NCI-H2029 (cell line): ENCODE data around the gene BRD7.

ENCODE experiments used
- DNase-seq: peaks from one replicate; lab custom pipeline; 2025; lab: John Stamatoyannopoulos, UW

The BRD7 gene

GRCh38 chr16:50272687-50273381 lies 96.0 kb downstream of the BRD7 start:
- DNase-seq: no peak

DNA sequence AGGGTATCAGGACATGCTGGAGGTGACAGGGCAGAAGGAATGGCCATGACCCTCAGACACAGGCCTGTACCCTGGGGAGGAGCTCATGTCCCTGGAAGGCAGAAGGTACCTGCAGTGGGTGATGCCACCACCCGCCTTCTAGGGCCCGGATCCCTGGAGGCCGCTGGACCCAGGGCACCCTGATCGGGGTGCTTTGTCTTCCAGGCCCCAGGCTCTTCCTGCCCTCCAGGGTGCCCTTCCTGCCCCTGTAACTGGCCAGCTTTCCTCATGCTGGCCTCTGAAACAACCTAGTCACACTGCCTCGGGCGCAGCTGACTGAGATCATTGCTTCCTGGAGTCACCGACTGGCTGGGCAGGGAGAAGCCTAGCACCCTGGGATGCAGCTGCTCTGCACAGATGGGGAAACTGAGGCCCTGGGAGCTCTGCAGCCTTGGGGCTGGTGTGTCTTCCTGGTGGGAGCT lies 96.6 kb downstream of the BRD7 start:
- DNase-seq: no peak

- no peak for DNase-seq
Measured at GRCh38 chr16:50271148-50272041, 97.4 kb downstream of the BRD7 start.

- no peak for DNase-seq
Measured at GRCh38 chr16:50270510-50271147, 98.2 kb downstream of the BRD7 start.

DNA sequence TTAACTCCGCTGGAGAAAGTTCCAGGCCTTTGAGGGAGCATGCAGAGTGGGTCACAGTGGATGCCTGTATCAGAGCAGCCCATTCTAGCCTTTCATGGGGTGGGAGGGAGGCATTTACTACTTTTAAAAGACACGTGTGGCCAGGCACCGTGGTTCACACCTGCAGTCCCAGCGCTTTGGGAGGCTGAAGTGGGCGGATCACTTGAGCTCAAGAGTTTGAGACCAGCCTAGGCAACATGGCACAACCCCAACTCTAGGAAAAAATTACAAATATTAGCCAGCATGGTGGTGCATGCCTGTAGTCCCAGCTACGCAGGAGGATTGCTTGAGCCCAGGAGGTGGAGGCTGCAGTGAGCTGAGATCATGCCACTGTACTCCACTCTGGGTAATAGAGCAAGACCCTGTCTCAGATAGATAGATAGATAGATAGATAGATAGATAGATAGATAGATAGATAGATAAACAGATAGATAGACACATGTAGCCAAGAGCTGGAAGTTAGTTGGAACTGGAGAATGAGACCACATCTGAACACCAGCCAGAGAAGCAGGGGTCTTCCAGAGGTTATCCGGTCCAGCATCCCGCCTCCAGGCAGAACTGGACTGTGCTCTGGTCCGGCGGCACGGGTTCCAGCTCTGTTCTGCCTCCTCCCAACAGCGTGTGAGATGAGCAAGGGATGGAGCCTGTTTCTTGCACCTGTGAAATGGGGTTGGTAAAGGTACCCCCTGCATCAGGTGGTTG lies 98.8 kb downstream of the BRD7 start:
- DNase-seq: no peak

DNA sequence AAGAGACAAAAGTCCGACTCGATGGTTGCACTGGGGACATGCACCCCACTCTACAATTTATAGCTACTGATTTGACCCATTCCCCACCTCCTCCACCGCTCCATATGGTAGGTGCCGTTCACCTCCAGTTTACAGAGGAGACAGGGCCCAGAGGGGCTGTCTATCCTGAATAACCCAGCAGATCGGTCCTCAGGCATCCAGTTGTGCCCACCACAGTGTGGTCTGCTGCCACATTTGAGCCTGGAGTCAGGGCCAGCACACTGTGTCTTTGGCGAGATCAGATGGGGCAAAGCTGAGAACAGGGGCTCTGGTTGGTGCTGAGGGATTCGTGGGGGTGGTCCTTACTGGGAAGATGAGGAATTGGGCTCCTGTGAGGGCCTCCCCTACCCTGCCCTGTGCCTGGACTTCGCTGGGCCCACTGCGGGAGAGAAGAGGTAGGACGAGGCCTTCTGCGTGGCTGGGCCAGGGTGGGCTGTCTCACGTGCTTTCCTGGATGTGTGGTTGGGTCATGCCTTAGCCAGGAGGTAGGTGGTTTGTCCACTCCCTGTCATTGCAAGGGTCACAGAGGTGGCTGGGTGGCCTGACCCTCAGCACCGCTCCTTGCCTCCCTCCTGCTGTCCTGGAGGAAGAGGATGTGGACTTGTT lies 99.6 kb downstream of the BRD7 start:
- DNase-seq: no peak

DNA sequence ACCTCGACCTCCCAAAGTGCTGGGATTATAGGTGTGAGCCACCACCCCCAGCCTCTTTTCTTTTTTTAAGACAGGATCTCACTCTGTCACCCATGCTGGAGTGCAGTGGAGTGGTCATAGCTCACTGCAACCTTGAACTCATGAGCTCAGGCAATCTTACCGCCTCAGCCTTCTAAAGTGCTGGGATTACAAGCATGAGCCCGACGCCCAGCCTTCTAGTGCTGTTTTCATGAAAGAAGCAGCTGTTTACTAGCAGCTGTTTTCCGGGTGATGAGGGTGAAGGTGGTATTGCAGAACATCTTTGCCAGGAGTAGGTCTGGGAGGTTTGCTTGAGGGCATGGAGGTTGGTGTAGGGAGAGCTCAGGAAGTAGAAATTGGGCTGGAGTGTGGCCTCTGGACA lies 100.4 kb downstream of the BRD7 start:
- no peak for DNase-seq

DNA sequence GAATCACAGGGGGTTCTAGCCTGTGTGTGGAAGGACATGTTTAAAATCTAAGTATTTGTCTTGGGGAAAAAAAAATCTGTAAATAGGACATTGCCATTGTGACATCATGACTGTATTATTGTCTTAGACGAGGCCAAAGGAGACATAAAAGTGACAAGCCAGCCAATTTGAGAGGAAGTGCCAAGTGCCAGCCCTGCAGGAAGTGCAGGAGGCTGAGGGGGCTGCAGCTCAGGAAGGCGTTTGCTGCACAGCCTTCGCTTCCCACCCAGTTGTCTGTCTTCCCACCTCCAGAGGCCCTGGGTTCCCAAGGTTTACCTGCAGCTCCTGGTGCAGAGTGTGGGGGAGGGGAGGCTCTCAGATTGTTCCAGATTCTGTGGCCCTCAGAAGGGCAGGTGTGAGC lies 101.1 kb downstream of the BRD7 start:
- DNase-seq: no peak

GRCh38 chr16:50267151-50267631 lies 101.6 kb downstream of the BRD7 start:
- no peak for DNase-seq

GRCh38 chr16:50266337-50267091 lies 102.3 kb downstream of the BRD7 start, which contains the start of gene ADCY7:
TSS of gene ADCY7 (plus strand) at chr16:50266551. CDS start at chr16:50288180, 21,629 bp downstream.
- DNase-seq: no peak
